Left lung (tissue), 10 donors: ENCODE measurements around the gene LPAR3. TPM values are rescaled to one million over a fixed set of nuclear protein-coding genes. Genes with fewer than 3 reads are reported as not detected.
A peak's percentile ranks its signal among the peaks of the same experiment; 100 is the strongest.

Experiments used
- ATAC-seq: fragments of 200-7000 bp; cut with Tn5 transposase; one replicate; pipeline ENCODE4 v1.9.1; 2020; ENCODE audit warnings: moderate library complexity
- DNase-seq, 4 donors: peaks; one replicate each; pipeline ENCODE4 v3.0.0-alpha.2; 2013 to 2020
- H3K27ac ChIP-seq, 2 donors: fragments of 200-600 bp; sonication (generic) in 1 of 2; one replicate each; pipeline versions ENCODE4 v1.5.0 to v1.8.0; 2020 to 2021
- H3K27me3 ChIP-seq, 2 donors: fragments of 200-600 bp; sonication (generic) in 1 of 2; one replicate each; pipeline versions ENCODE4 v1.5.0 to v1.8.0; 2020 to 2021
- H3K36me3 ChIP-seq, 2 donors: fragments of 200-600 bp; sonication (generic) in 1 of 2; one replicate each; pipeline versions ENCODE4 v1.5.0 to v1.8.0; 2020 to 2021
- H3K4me1 ChIP-seq, 2 donors: fragments of 200-600 bp; one replicate each; pipeline ENCODE4 v1.8.0; 2021
- H3K4me3 ChIP-seq, 2 donors: fragments of 200-600 bp; sonication (generic) in 1 of 2; one replicate each; pipeline versions ENCODE4 v1.5.0 to v1.8.0; 2020 to 2021; ENCODE audit warnings: mild to moderate bottlenecking in 1 of 2
- H3K9me3 ChIP-seq, 2 donors: fragments of 200-600 bp; sonication (generic) in 1 of 2; one replicate each; pipeline versions ENCODE4 v1.5.0 to v1.8.0; 2020 to 2021
- intact Hi-C, 2 donors: fragments of 100-400 bp; cut with DNase I; formaldehyde crosslinking; loops; one replicate each; pipeline versions ENCODE4 v1.11.2 to v1.14.2; 2022
- polyA plus RNA-seq, 6 donors: library from polyadenylated mRNA; unstranded; fragments of 120-200 nt; gene quantifications; one replicate each; pipeline ENCODE4 v1.2.1, GENCODE V29; 2013; ENCODE audit not compliant: insufficient read length in 6 of 6
- total RNA-seq, 2 donors: library from RNA; stranded (reverse); fragmentation: NEBNext Ultra II Directional; extraction: Animal tissue kit (Norgen Biotek cat#: 25700); gene quantifications; one replicate each; pipeline ENCODE4 v1.2.1, GENCODE V29; 2021
- TF ChIP-seq, protein P1 (sequence below), 2 donors: fragments of 200-600 bp; sonication (generic) in 1 of 2; IDR thresholded peaks; one replicate each; pipeline versions ENCODE4 v1.5.0 to v1.8.0; 2021; ENCODE audit warnings: antibody characterized with exemption in 2 of 2
- donor health status: DM: no; HTN: yes; CAD: no.
- donor health status: DM: no; HTN: no; CAD: no.

The LPAR3 gene
- total and polyA plus RNA-seq, 8 donors: 0.32 to 3.7 (median 1.7) TPM

DNA sequence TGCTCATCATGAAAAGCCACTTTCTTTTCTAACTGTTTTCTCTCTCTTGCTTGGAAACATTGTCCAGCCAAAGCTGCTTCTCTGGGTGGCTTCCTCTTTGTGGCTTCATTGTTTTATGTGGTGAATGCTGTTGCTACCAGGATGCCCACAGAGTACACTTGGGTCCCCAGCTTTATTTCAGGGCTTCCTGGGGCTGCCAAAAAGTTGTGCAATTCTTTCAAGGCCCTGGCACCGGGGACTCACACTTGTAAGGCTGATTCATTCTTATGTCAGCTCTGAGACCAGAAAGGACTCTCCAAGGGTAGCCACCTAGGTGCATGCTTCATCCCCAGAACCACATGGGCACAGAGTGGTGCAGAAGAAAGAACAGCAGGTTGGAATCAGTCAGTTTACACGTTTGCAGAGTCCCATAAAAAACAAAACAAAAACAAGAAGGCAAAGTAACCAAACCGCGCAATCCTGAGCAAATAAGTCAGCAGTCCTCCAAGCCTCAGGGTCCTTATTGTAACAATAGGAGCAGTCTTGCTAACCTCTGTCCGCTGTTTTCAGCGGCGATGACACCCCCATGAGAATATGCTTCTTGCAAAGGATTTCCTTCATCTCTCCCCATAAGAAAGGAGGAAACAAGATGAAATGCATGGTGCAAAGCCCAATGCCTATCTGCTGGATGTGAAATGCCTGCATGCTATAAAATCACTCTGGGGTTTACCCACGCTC is 112.8 kb downstream of the LPAR3 start:
- Histone ChIP-seq H3K9me3 (no peaks in the 10 kb centered on the region), H3K27ac (no peak overlapping the region), H3K4me1 (peaks cover 0 to 10% of the 10 kb centered on the region in 2 donors), H3K36me3 (no peaks in the 10 kb centered on the region), H3K4me3 (no peak overlapping the region), H3K27me3 (no peaks in the 10 kb centered on the region)
- TF ChIP-seq, protein P1, sequence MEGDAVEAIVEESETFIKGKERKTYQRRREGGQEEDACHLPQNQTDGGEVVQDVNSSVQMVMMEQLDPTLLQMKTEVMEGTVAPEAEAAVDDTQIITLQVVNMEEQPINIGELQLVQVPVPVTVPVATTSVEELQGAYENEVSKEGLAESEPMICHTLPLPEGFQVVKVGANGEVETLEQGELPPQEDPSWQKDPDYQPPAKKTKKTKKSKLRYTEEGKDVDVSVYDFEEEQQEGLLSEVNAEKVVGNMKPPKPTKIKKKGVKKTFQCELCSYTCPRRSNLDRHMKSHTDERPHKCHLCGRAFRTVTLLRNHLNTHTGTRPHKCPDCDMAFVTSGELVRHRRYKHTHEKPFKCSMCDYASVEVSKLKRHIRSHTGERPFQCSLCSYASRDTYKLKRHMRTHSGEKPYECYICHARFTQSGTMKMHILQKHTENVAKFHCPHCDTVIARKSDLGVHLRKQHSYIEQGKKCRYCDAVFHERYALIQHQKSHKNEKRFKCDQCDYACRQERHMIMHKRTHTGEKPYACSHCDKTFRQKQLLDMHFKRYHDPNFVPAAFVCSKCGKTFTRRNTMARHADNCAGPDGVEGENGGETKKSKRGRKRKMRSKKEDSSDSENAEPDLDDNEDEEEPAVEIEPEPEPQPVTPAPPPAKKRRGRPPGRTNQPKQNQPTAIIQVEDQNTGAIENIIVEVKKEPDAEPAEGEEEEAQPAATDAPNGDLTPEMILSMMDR (IDR thresholded peaks at IDR 0.05): no peak
- intact Hi-C loops: loop anchor here in 1 of 2 donors (10.0 kb wide), 2 partner anchors 345 to 845 kb away; no protein-coding TSS in a partner anchor
- ATAC-seq (peak; percentile 71), DNase-seq (no peak)

DNA sequence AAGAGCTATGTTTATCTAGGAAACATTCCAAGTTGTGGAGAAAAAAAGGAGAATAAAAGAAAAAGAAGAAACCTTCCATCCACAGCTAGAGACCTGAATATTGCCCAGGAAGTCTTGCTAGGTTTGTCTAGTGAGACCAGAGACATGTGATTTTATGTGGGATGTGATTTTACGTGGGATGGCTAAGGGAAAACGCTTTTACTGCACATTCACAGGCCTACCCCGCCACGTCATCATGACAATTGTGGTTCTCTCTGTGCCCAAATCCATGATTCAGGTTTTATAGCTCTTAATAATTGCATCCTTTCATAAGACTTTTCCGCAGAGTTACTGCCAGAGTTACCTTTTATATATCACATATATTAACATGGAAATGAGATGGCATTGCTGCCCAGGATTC is 116.4 kb downstream of the LPAR3 start:
- ATAC-seq: no peak
- intact Hi-C loops: loop anchor here in 1 of 2 donors (10.0 kb wide), 2 partner anchors 342 to 842 kb away; no protein-coding TSS in a partner anchor

DNA sequence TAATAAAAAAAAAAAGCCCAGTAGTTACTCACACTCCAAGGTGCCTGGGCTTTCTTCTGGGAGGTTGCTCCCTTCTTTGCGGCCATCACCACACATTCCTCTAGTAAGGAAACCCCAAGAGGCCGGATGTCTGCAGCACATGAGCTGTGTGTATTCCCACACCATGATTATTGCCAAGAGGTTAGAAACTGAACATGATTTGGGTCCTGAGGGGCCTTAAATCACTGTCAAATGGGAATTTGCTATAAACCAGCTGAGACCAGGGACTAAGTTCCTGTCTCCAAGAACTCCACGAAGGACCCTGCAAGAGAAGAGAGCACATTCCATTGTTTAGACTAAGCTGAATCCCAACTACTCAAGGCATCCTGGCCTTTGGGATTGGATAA is 117.5 kb downstream of the LPAR3 start:
- Histone ChIP-seq H3K4me1 (peaks cover 0 to 8% of the 10 kb centered on the region in 2 donors), H3K27ac (no peak overlapping the region), H3K4me3 (no peak overlapping the region), H3K27me3 (no peaks in the 10 kb centered on the region), H3K36me3 (no peaks in the 10 kb centered on the region), H3K9me3 (no peaks in the 10 kb centered on the region)
- ATAC-seq (no peak), DNase-seq (no peak)
- intact Hi-C loops: loop anchor here in 1 of 2 donors (10.0 kb wide), 2 partner anchors 341 to 841 kb away; no protein-coding TSS in a partner anchor
- TF ChIP-seq, protein P1 (IDR thresholded peaks at IDR 0.05): no peak

More for the DNA sequence above, 116.4 kb downstream of the LPAR3 start:
- DNase-seq: no peak
- Histone ChIP-seq H3K4me1 (peaks cover 0 to 10% of the 10 kb centered on the region in 2 donors), H3K27ac (no peak overlapping the region), H3K36me3 (no peaks in the 10 kb centered on the region), H3K4me3 (no peak overlapping the region), H3K27me3 (no peaks in the 10 kb centered on the region), H3K9me3 (no peaks in the 10 kb centered on the region)
- TF ChIP-seq, protein P1 (IDR thresholded peaks at IDR 0.05): no peak

DNA sequence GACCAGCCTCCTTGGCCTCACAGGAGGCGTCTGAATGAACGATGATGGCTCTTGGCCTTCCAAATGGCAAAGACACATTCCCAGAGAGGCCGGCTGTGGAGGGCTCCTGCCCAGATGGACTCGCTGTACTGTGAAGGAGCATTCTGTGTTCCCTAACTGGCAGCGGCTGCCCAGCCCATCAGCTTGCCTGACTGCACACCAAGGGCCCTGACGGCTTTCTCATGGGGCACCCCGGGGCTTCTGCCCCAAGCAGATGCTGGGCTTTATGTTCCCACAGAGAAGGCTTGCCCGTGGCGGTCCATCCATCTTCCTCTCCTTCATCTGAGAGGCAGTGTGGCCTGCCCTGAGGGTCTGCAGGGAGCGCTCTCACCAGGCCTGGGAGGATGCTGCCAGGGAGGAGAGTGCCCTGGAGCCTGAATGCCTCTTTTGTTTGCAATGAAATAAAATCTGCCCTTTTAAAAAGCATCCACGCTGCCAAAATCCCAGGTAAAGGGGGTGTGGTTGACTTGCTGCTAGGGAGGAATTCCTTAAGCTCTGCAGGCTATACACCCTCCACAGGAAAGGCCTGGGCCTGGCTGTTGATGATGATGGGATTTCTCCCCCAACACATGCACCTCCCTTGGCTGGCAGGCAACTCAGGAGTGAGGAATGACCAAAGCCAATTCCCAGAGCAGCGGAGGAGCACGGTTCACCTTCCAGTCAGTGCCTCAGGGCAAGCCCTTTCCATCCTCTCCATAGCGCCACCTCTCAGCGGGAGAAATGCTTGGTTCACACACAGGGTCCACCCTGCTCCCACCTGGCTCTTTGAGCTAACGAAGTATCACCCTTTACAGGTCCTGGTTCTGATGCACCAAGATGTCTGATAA is 118.1 kb downstream of the LPAR3 start:
- peaks cover 0 to 2% of the 10 kb centered on the region in 2 donors for H3K4me1 ChIP-seq
- no peaks in the 10 kb centered on the region for H3K9me3 ChIP-seq
- no peak for ATAC-seq
- TF ChIP-seq, protein P1 (IDR thresholded peaks at IDR 0.05): no peak
- no peak overlapping the region for H3K27ac ChIP-seq
- H3K4me3 ChIP-seq: no peak overlapping the region
- H3K36me3 ChIP-seq: no peaks in the 10 kb centered on the region
- intact Hi-C loops: loop anchor here in 1 of 2 donors (10.0 kb wide), 2 partner anchors 340 to 840 kb away; no protein-coding TSS in a partner anchor
- H3K27me3 ChIP-seq: no peaks in the 10 kb centered on the region
- peak in 1 of 4 donors; percentile 60 for DNase-seq
